Measurements from ENCODE around the gene PLCB4. TPM values are rescaled to one million over a fixed set of nuclear protein-coding genes. Genes with fewer than 3 reads are reported as not detected.

The PLCB4 gene
- total RNA-seq, 1 donor from 2014 or later: 12.0 TPM

GRCh38 chr20:9300534-9300933, 231.6 kb downstream of the PLCB4 start:
- H3K4me3 ChIP-seq: no peak overlapping the region
- no peak for DNase-seq (ENCODE audit: extremely low spot score in 2 of 2)
- H3K27ac ChIP-seq: no peak overlapping the region
- intact Hi-C loops (cut with DNase I): no loop called here
- no peaks in the 10 kb centered on the region for H3K27me3 ChIP-seq
- peaks cover 12% of the 10 kb centered on the region for H3K4me1 ChIP-seq
- TF ChIP-seq POLR2AphosphoS5 (IDR thresholded peaks at IDR 0.05; ENCODE audit: insufficient read depth in 1 of 2, low read depth in 1 of 2) (no peak), POLR2A (IDR thresholded peaks at IDR 0.05) (no peak)
- TF ChIP-seq, protein P1, sequence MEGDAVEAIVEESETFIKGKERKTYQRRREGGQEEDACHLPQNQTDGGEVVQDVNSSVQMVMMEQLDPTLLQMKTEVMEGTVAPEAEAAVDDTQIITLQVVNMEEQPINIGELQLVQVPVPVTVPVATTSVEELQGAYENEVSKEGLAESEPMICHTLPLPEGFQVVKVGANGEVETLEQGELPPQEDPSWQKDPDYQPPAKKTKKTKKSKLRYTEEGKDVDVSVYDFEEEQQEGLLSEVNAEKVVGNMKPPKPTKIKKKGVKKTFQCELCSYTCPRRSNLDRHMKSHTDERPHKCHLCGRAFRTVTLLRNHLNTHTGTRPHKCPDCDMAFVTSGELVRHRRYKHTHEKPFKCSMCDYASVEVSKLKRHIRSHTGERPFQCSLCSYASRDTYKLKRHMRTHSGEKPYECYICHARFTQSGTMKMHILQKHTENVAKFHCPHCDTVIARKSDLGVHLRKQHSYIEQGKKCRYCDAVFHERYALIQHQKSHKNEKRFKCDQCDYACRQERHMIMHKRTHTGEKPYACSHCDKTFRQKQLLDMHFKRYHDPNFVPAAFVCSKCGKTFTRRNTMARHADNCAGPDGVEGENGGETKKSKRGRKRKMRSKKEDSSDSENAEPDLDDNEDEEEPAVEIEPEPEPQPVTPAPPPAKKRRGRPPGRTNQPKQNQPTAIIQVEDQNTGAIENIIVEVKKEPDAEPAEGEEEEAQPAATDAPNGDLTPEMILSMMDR (IDR thresholded peaks at IDR 0.05): no peak
- no peaks in the 10 kb centered on the region for H3K9me3 ChIP-seq
- no peaks in the 10 kb centered on the region for H3K36me3 ChIP-seq

GRCh38 chr20:9301129-9302090, 232.5 kb downstream of the PLCB4 start:
- intact Hi-C loops (cut with DNase I): no loop called here
- H3K27ac ChIP-seq: no peak overlapping the region
- H3K36me3 ChIP-seq: no peaks in the 10 kb centered on the region
- no peaks in the 10 kb centered on the region for H3K27me3 ChIP-seq
- H3K4me1 ChIP-seq: peaks cover 12% of the 10 kb centered on the region
- H3K4me3 ChIP-seq: no peak overlapping the region
- no peaks in the 10 kb centered on the region for H3K9me3 ChIP-seq
- TF ChIP-seq POLR2AphosphoS5 (IDR thresholded peaks at IDR 0.05; ENCODE audit: insufficient read depth in 1 of 2, low read depth in 1 of 2): peak in 1 of 2 donors; percentile 65
- no peak for TF ChIP-seq POLR2A (IDR thresholded peaks at IDR 0.05)
- TF ChIP-seq, protein P1 (IDR thresholded peaks at IDR 0.05): no peak
- DNase-seq (ENCODE audit: extremely low spot score in 2 of 2): no peak

- Histone ChIP-seq H3K9me3 (no peaks in the 10 kb centered on the region), H3K27me3 (no peaks in the 10 kb centered on the region), H3K36me3 (no peaks in the 10 kb centered on the region), H3K4me1 (peaks cover 12% of the 10 kb centered on the region), H3K4me3 (no peak overlapping the region), H3K27ac (no peak overlapping the region)
- no peak for DNase-seq (ENCODE audit: extremely low spot score in 2 of 2)
- intact Hi-C loops (cut with DNase I): no loop called here
- no peak for TF ChIP-seq POLR2A (IDR thresholded peaks at IDR 0.05)
- no peak for TF ChIP-seq POLR2AphosphoS5 (IDR thresholded peaks at IDR 0.05; ENCODE audit: insufficient read depth in 1 of 2, low read depth in 1 of 2)
- TF ChIP-seq, protein P1 (IDR thresholded peaks at IDR 0.05): no peak
Observed at GRCh38 chr20:9302091-9302462, 233.2 kb downstream of the PLCB4 start.

GRCh38 chr20:9306521-9306920, 237.6 kb downstream of the PLCB4 start:
- no peak for TF ChIP-seq POLR2A (IDR thresholded peaks at IDR 0.05)
- peak in 1 of 2 donors; percentile 88 for TF ChIP-seq POLR2AphosphoS5 (IDR thresholded peaks at IDR 0.05; ENCODE audit: insufficient read depth in 1 of 2, low read depth in 1 of 2)
- TF ChIP-seq, protein P1 (IDR thresholded peaks at IDR 0.05): no peak
- intact Hi-C loops (cut with DNase I): no loop called here
- no peaks in the 10 kb centered on the region for H3K9me3 ChIP-seq
- no peak overlapping the region for H3K4me3 ChIP-seq
- no peaks in the 10 kb centered on the region for H3K36me3 ChIP-seq
- H3K27me3 ChIP-seq: no peaks in the 10 kb centered on the region
- H3K4me1 ChIP-seq: peaks cover 9% of the 10 kb centered on the region
- DNase-seq (ENCODE audit: extremely low spot score in 2 of 2): no peak
- H3K27ac ChIP-seq: no peak overlapping the region

DNA sequence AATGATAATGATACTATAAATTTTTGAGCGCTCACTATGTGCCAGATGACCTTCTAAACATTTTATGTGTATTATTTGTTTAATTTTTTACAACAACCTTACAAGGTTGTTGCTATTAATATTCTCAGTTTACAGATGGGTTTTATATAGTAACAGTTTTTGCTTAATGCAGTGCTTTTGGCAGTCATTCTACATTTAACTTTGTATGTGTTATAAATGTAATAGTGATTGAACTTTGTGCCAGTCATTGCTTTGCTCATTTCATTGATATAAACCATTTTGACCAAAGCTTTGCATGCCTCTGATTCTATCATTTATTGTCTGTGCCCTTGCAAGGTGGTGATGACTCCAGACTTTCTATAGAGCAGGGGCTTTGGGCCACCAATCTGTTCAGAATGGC, 239.2 kb downstream of the PLCB4 start:
- Histone ChIP-seq H3K4me1 (no peaks in the 10 kb centered on the region), H3K4me3 (no peak overlapping the region), H3K27ac (no peak overlapping the region), H3K36me3 (no peaks in the 10 kb centered on the region), H3K27me3 (no peaks in the 10 kb centered on the region), H3K9me3 (no peaks in the 10 kb centered on the region)
- DNase-seq (ENCODE audit: extremely low spot score in 2 of 2): no peak
- intact Hi-C loops (cut with DNase I): no loop called here
- no peak for TF ChIP-seq POLR2AphosphoS5 (IDR thresholded peaks at IDR 0.05; ENCODE audit: insufficient read depth in 1 of 2, low read depth in 1 of 2)
- no peak for TF ChIP-seq POLR2A (IDR thresholded peaks at IDR 0.05)
- TF ChIP-seq, protein P1 (IDR thresholded peaks at IDR 0.05): no peak

All from vagina (tissue), 2 donors.